Hepatic stellate cell (primary cell): Measurements from ENCODE around the gene DUSP22.

Experiments
- DNase-seq: peaks from one replicate; pipeline ENCODE4 v3.0.0; 2011; ENCODE audit warnings: low spot score

The DUSP22 gene

GRCh38 chr6:352896-353470 is 60.7 kb downstream of the DUSP22 start:
- no peak for DNase-seq

GRCh38 chr6:353642-354614 is 61.6 kb downstream of the DUSP22 start:
- no peak for DNase-seq

GRCh38 chr6:354631-355280 is 62.5 kb downstream of the DUSP22 start:
- DNase-seq: no peak

- DNase-seq: no peak
Measured at GRCh38 chr6:355373-356208, 63.3 kb downstream of the DUSP22 start.

GRCh38 chr6:356828-357251 is 64.6 kb downstream of the DUSP22 start:
- DNase-seq: no peak

GRCh38 chr6:357261-357790 is 65.0 kb downstream of the DUSP22 start:
- no peak for DNase-seq

GRCh38 chr6:357791-358341 is 65.6 kb downstream of the DUSP22 start:
- no peak for DNase-seq

GRCh38 chr6:358432-358831 is 66.1 kb downstream of the DUSP22 start:
- DNase-seq: no peak

GRCh38 chr6:358847-359246 is 66.6 kb downstream of the DUSP22 start:
- no peak for DNase-seq

- no peak for DNase-seq
Measured at GRCh38 chr6:359261-360035, 67.2 kb downstream of the DUSP22 start.

GRCh38 chr6:360349-360748 is 68.1 kb downstream of the DUSP22 start:
- no peak for DNase-seq

GRCh38 chr6:360764-361373 is 68.6 kb downstream of the DUSP22 start:
- DNase-seq: no peak

- DNase-seq: no peak
Measured at GRCh38 chr6:361411-362132, 69.3 kb downstream of the DUSP22 start.

- DNase-seq: no peak
Measured at GRCh38 chr6:362231-362923, 70.1 kb downstream of the DUSP22 start.

GRCh38 chr6:362924-363249 is 70.6 kb downstream of the DUSP22 start:
- no peak for DNase-seq

GRCh38 chr6:363291-363690 is 71.0 kb downstream of the DUSP22 start:
- DNase-seq: no peak

- DNase-seq: no peak
Measured at GRCh38 chr6:363909-364308, 71.6 kb downstream of the DUSP22 start.

- DNase-seq: no peak
Measured at GRCh38 chr6:364609-365540, 72.6 kb downstream of the DUSP22 start.
